ENCODE data around the gene KCNQ1OT1.

GRCh38 chr11:2687782-2688191 is 12.0 kb downstream of the KCNQ1OT1 start:
- no peak for TF ChIP-seq CTCF (IDR thresholded peaks at IDR 0.05)
- TF ChIP-seq POLR2A (IDR thresholded peaks at IDR 0.05) = no peak
- no peak for TF ChIP-seq POLR2AphosphoS5 (IDR thresholded peaks at IDR 0.05)
- TF ChIP-seq EP300 (IDR thresholded peaks at IDR 0.05) = no peak
